Fibroblast of skin of right quadriceps (primary cell): Measurements from ENCODE around the gene GRIK4.

ENCODE experiments used
- DNase-seq: peaks from one replicate; pipeline ENCODE4 v3.0.0-alpha.2; 2013

The GRIK4 gene

GRCh38 chr11:120554766-120555432 is 43.4 kb downstream of the GRIK4 start:
- DNase-seq, result no peak

DNA sequence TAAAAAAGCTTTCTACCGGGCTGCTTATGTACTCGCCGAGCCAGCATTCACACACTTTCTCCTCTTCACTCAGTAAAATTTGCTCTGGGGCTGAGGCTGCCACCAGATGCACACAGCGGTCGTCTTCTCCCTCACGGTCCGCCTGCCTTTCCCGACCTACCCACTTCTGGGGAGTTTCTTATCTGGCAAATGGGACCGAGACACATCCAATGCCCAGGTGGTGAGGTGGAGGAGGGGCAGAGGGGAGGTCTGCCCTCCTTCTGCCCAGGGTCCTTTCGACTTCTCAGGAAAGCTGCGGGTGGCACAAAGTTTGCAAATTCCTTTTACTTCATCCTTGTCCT is 43.9 kb downstream of the GRIK4 start:
- DNase-seq, result no peak

DNA sequence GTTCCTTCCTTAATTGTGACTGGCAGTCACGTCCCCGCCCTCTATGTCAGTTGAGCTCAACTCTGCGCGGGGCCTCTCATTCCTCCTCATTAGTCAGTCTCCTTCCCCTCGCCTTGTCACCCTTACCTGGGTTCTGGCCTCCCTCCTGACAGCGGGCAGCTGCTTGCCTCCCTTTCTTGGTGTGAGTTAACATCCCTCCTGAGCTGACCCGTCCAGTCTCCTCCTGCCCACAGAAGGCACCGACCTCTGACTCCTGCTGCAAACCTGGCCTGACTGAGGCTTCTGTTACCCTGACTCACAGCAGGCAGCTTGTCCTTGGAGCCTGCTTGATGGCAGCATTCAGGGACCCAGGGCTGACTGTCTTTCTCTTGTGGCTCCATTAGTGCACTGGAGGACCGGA is 45.2 kb downstream of the GRIK4 start:
- no peak for DNase-seq

DNA sequence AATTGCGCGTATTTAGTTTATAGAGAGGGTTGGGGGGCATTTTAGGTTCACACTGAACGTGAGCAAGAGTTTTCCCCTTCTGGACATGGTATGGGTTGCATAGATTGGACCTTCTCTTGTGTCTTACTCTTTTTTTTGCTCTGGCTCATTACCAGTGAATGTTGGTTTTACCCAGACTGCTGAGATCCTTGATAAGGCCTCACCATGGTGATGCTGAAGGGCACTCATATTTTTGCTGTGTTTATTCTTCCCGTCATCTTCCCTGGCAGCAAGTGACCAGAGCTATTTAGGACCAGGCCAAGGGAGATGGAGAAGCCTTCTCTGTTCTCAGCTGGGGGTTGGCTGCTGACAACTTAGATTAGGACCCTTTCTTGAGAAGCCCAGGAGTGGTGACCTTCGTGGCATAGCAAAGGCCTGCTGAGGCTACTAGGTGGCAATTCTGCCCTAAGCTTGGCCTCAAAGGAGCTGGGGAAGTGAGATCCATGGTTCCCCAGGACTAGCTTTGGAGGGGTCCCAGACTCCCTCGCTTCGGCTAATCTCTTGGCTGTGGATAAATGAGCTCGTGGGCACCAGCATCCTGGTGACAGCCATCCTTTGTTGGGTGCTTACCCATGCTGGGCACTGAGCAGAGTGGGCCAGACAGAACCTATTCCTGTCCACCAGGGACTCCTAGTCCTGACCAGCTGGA is 47.3 kb downstream of the GRIK4 start:
- no peak for DNase-seq

DNA sequence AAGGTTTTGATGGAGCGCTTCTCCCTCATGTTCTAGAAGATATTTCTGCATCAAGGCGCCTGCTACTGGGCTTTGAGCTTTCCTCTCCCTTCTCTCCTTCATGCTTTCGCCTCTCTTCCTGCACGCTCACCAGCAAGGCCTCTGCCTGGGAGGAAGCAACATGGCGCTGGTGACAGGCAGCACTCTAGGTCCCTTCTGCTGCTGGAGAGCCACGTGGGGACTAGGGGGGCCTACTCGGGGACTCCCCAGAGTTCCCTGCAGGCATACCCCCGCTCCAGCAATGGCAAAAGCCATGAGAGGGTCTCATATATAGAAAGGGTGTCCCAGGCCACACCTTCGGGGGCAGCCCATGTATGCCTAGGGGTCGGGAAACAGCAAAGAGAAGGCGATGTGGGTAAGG is 49.7 kb downstream of the GRIK4 start:
- DNase-seq, result no peak

GRCh38 chr11:120562806-120563425 is 51.4 kb downstream of the GRIK4 start:
- DNase-seq, result no peak

DNA sequence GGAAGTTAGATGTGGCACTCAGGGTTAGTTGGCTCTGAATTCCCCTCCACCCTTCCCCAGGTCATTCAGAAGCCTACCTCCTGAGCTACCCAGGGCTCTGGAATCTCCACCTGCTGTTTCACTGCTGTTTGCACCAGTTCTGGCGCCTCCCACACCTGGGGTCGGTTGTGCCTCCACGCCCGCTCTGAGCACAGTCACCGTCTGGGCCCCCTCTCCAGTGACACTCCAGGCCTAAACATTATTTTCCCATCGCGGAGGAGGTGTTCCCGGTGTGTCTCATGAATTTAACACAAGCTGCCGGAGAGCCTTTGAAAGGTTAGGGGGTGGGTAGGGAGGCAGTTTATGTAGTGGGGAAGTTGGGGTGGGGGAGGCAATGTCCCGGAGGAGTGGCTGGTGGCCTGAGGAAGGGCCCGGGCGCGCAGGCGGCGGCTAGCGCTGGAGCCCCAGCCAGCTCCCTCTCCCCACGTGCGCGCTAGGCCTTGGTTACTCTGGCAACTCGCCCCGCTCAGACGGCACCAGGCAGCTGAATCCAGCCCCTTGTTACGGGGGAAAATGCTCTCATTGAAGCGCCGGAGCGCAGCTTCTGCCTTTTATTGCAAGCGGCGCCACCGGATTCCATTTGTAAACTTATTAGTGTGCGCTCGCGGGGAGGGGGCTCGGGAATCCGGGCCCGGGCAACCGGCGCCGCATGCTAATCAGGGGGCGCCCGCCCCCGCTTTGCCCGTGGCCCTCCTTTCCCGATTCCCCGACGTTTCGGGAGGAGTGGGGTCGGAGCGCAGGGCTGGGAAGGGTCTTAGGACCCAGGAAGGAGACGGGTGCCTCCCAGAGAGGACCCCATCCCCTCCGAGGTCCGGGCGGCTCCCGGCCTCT is 52.4 kb downstream of the GRIK4 start:
- no peak for DNase-seq

- DNase-seq, result no peak
These were observed 53.2 kb downstream of the GRIK4 start for GRCh38 chr11:120564573-120565311.

DNA sequence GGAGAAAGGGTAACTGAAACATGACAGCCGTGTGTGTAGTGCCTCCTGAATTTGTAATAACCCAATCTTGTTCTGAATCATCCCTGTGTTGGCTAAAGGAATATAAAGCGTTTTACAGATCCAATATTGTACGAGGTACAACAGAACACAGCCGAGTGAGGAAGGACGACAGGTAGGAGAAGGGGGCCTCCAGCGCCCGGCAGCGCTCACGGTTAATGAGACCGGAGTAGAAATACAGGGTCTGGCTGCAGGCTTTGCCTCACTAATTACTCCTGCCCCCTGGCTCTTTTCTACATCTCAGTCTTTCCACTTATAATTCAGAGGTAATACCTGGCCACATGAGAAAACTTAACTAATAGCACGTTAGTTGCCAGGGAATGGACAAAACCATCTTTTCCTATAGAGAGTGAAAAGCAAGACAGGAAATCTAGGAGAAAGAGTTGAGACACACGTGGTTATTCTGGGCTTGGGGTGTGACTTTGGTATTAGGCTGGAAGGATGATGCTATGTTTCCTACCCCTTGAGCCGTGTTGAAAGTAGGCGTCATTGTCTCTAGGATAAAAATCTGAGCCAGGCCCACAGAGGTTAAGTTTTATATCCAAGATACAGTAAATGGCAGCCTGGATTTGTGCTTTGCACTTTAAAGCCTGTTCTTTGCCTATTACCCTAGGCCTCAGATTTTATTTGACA is 54.1 kb downstream of the GRIK4 start:
- no peak for DNase-seq

DNA sequence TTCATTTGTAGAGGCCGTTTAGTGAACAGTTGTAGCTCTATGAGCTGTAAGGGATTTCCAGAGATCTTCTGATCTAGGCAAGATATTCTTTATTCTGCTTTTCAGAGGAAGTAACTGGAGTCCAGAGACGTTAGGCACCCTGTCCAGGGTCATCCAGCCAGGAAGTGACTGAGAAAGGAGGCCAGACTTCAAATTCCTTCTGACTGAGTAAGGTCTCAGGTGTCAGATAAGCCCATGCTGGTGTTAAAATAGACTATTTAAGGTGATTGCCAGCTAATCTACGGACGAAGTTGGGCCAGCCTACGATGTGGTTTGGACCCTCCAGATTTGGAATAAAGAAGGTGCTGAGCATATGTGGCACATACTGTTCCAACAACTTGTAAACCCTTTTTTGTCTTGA is 54.6 kb downstream of the GRIK4 start:
- no peak for DNase-seq

GRCh38 chr11:120568572-120569307 is 57.2 kb downstream of the GRIK4 start:
- DNase-seq, result no peak

GRCh38 chr11:120569861-120570260 is 58.3 kb downstream of the GRIK4 start:
- no peak for DNase-seq

DNA sequence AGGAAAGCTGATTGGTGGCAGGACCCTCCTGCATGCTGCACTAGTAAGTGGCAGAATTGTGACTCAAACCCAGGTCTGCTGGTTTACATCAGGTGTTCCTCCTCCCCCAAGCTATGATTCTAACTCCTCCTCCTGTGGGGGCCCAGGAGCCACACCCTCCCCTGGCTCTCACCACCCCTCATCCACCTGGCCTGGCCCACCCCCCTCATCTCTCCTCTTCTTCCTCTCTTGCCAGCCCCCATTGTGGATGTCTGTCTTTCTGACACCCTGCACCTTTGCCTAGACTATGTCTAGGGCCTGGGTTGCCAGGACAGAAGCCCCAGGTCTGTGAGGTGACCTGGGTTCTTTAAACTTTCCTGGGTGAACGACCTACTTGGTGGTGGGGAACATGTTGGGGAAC is 59.9 kb downstream of the GRIK4 start:
- DNase-seq, result no peak

GRCh38 chr11:120573756-120574354 is 62.3 kb downstream of the GRIK4 start:
- no peak for DNase-seq

DNA sequence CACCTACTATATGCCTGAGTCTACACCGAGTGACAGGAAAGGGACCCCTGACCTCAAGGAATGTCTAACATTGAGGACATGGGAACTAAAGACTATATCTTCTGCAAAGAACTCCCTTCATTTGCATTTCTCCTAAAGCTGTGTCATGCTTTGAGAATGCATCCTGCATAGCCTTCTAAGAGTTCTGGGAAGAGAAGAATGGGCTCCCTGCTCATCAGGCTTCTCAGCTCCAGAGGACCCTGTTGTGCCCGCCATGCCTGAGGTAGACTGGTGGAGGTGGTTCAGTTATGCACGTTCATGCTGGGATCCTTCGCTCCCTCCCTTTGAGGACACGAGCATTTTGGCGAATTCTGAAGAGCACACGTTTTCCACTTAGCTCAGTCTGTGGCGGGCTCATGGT is 63.3 kb downstream of the GRIK4 start:
- DNase-seq, result no peak

DNA sequence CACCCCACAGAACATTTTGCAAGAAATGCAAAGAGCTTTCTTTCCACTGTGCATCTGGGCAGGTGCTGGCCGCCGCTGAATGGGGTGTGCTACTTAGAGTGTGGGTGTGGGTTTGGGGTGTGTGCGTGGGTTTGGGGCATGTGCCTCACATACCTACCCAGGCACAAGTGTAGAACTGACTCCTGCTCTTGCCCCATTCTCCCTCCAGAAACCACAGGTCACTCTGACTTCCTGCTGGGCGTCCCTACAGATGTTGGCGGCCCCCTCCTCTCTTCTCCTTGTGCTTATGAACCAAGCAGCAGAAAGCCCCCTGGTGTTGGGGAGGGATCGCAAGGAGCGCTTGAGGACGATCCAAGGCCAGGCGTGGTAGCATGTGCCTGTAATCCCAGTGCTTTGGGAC is 63.9 kb downstream of the GRIK4 start:
- no peak for DNase-seq

- no peak for DNase-seq
These were observed 65.1 kb downstream of the GRIK4 start for GRCh38 chr11:120576606-120577005.

DNA sequence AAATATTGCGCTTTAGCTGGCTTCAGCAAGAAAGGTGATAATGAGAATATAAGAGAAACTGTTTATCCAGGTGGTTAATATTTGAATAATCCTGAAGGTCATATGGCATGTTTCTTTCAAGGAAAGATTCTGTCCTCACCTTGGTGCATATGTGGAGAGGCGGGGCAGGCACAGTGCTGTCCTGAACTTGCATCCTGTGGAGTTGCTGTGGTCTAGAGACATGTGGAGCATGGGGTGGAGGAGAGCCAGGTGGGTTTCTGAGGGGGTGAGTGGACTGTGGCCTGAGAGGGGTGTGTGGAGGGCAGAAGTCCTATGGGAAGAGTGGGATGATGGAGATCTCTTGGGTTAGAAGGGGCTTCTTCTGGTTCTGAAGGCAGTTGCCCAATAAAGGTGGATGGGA is 65.5 kb downstream of the GRIK4 start:
- DNase-seq, result no peak

- DNase-seq, result no peak
These were observed 66.2 kb downstream of the GRIK4 start for GRCh38 chr11:120577624-120578363.

DNA sequence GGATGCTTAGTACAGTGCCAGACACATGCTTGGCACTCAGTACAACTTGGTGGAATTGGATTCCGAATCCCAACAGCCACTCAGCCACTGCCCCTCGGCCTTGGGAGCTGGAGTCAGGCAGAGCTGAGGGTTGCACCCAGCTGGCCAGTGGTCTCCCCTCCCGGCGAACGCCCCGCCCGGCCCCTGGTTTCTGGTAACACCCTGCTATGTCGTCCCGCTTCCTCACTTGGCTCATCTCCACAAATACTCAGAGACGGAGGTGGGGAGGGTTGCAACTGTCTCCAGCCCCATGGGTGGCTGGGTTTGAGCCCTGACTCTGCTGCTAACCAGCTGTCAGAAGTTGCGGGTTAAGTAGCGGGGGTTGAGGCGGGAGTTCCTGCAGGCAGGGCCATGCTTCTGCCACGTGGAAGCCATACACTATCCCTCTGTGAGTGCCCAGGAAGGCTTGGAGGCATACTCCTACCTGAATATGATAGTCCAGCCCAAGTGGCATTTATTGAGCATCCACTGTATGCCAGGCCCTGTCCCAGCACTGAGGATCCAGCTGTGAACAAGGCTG is 67.1 kb downstream of the GRIK4 start:
- no peak for DNase-seq
